ENCODE data around the gene RAD51AP2.
"Not testable (repeated sequence)": the region's sequence is repeated elsewhere in the genome, so short reads cannot be mapped to it uniquely, and the experiment has no call there.

- not testable (repeated sequence) for TF ChIP-seq POLR2A (IDR thresholded peaks at IDR 0.05)
- TF ChIP-seq, protein P1, sequence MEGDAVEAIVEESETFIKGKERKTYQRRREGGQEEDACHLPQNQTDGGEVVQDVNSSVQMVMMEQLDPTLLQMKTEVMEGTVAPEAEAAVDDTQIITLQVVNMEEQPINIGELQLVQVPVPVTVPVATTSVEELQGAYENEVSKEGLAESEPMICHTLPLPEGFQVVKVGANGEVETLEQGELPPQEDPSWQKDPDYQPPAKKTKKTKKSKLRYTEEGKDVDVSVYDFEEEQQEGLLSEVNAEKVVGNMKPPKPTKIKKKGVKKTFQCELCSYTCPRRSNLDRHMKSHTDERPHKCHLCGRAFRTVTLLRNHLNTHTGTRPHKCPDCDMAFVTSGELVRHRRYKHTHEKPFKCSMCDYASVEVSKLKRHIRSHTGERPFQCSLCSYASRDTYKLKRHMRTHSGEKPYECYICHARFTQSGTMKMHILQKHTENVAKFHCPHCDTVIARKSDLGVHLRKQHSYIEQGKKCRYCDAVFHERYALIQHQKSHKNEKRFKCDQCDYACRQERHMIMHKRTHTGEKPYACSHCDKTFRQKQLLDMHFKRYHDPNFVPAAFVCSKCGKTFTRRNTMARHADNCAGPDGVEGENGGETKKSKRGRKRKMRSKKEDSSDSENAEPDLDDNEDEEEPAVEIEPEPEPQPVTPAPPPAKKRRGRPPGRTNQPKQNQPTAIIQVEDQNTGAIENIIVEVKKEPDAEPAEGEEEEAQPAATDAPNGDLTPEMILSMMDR (IDR thresholded peaks at IDR 0.05): not testable (repeated sequence)
These were observed 47.5 kb upstream of the RAD51AP2 start for GRCh38 chr2:17565726-17566125.
